ENCODE measurements around the gene LCN10. TPM values are rescaled to one million over a fixed set of nuclear protein-coding genes. Genes with fewer than 3 reads are reported as not detected.
"Not testable (repeated sequence)": the region's sequence is repeated elsewhere in the genome, so short reads cannot be mapped to it uniquely, and the experiment has no call there.

The LCN10 gene
- total and polyA plus RNA-seq, 2 experiments from 2014 or later, result not detected

GRCh38 chr9:136707011-136707410, 35.7 kb downstream of the LCN10 start:
- DNase-seq (ENCODE audit: low spot score), result no peak
- Histone ChIP-seq H3K9me2 (replicated peaks; ENCODE audit: insufficient read depth) (no peaks in the 10 kb centered on the region), H3K4me1 (ENCODE audit: insufficient read depth) (peaks cover 6% of the 10 kb centered on the region), H2AFZ (no peak overlapping the region), H3K79me2 (no peaks in the 10 kb centered on the region), H3K9me3 (ENCODE audit: low read depth) (no peaks in the 10 kb centered on the region), H3K27ac (no peak overlapping the region), H4K20me1 (ENCODE audit: insufficient read depth, poor library complexity, severe bottlenecking) (no peaks in the 10 kb centered on the region), H3K4me2 (no peak overlapping the region), H3K27me3 (no peaks in the 10 kb centered on the region), H3K4me3 (no peak overlapping the region), H3K36me3 (replicated peaks; ENCODE audit: insufficient read depth, low read depth) (no peaks in the 10 kb centered on the region)
- 90% methylated on average over 7 of the region's 7 CpGs for WGBS (ENCODE audit: low lambda C conversion rate, missing lambda C conversion rate)
- TF ChIP-seq CTCF (IDR thresholded peaks at IDR 0.05; ENCODE audit: poor library complexity) (no peak), EZH2 (IDR thresholded peaks at IDR 0.05; ENCODE audit: borderline replicate concordance) (no peak), EZH2phosphoT487 (IDR thresholded peaks at IDR 0.05; ENCODE audit: low read depth, severe bottlenecking, unreplicated experiment) (no peak)

- TF ChIP-seq CTCF (IDR thresholded peaks at IDR 0.05; ENCODE audit: poor library complexity), result no peak
- TF ChIP-seq EZH2phosphoT487 (IDR thresholded peaks at IDR 0.05; ENCODE audit: low read depth, severe bottlenecking, unreplicated experiment), result no peak
- no peak for TF ChIP-seq EZH2 (IDR thresholded peaks at IDR 0.05; ENCODE audit: borderline replicate concordance)
- Histone ChIP-seq H3K4me2 (no peak overlapping the region), H3K27me3 (no peaks in the 10 kb centered on the region), H3K9me2 (replicated peaks; ENCODE audit: insufficient read depth) (no peaks in the 10 kb centered on the region), H3K4me3 (no peak overlapping the region), H3K27ac (no peak overlapping the region), H3K36me3 (replicated peaks; ENCODE audit: insufficient read depth, low read depth) (no peaks in the 10 kb centered on the region), H3K79me2 (no peaks in the 10 kb centered on the region), H3K4me1 (ENCODE audit: insufficient read depth) (no peaks in the 10 kb centered on the region), H2AFZ (no peak overlapping the region), H4K20me1 (ENCODE audit: insufficient read depth, poor library complexity, severe bottlenecking) (no peaks in the 10 kb centered on the region), H3K9me3 (ENCODE audit: low read depth) (no peaks in the 10 kb centered on the region)
- no peak for DNase-seq (ENCODE audit: low spot score)
- 76% methylated on average over 7 of the region's 7 CpGs for WGBS (ENCODE audit: low lambda C conversion rate, missing lambda C conversion rate)
Measured at GRCh38 chr9:136705564-136705963, 37.2 kb downstream of the LCN10 start.

GRCh38 chr9:136704741-136705140, 38.0 kb downstream of the LCN10 start:
- not testable (repeated sequence) for H3K4me1 ChIP-seq (ENCODE audit: insufficient read depth); H3K27me3 ChIP-seq; H3K9me3 ChIP-seq (ENCODE audit: low read depth); H4K20me1 ChIP-seq (ENCODE audit: insufficient read depth, poor library complexity, severe bottlenecking); H3K27ac ChIP-seq; H3K9me2 ChIP-seq (replicated peaks; ENCODE audit: insufficient read depth); H3K4me2 ChIP-seq; H2AFZ ChIP-seq; H3K4me3 ChIP-seq; H3K36me3 ChIP-seq (replicated peaks; ENCODE audit: insufficient read depth, low read depth); DNase-seq (ENCODE audit: low spot score); H3K79me2 ChIP-seq
- 87% methylated on average over 8 of the region's 8 CpGs for WGBS (ENCODE audit: low lambda C conversion rate, missing lambda C conversion rate)

GRCh38 chr9:136703276-136703860, 39.4 kb downstream of the LCN10 start:
- 84% methylated on average over 12 of the region's 12 CpGs for WGBS (ENCODE audit: low lambda C conversion rate, missing lambda C conversion rate)
- H3K27me3 ChIP-seq, result no peaks in the 10 kb centered on the region
- peaks cover 15% of the 10 kb centered on the region for H3K4me1 ChIP-seq (ENCODE audit: insufficient read depth)
- no peaks in the 10 kb centered on the region for H3K9me3 ChIP-seq (ENCODE audit: low read depth)
- no peak overlapping the region for H3K4me2 ChIP-seq
- no peak overlapping the region for H3K4me3 ChIP-seq
- H2AFZ ChIP-seq, result no peak overlapping the region
- no peaks in the 10 kb centered on the region for H4K20me1 ChIP-seq (ENCODE audit: insufficient read depth, poor library complexity, severe bottlenecking)
- no peaks in the 10 kb centered on the region for H3K36me3 ChIP-seq (replicated peaks; ENCODE audit: insufficient read depth, low read depth)
- no peaks in the 10 kb centered on the region for H3K79me2 ChIP-seq
- H3K9me2 ChIP-seq (replicated peaks; ENCODE audit: insufficient read depth), result no peaks in the 10 kb centered on the region
- no peak for DNase-seq (ENCODE audit: low spot score)
- no peak for TF ChIP-seq CTCF (IDR thresholded peaks at IDR 0.05; ENCODE audit: poor library complexity)
- no peak for TF ChIP-seq EZH2 (IDR thresholded peaks at IDR 0.05; ENCODE audit: borderline replicate concordance)
- no peak for TF ChIP-seq EZH2phosphoT487 (IDR thresholded peaks at IDR 0.05; ENCODE audit: low read depth, severe bottlenecking, unreplicated experiment)
- no peak overlapping the region for H3K27ac ChIP-seq

All from hepatocyte (in vitro differentiated cells).